SH-SY5Y (cell line): ENCODE results near the gene RENBP.

Experiments used
- GATA2 ChIP-seq: IDR thresholded peaks from 2 replicates; pipeline ENCODE4 v1.6.1; 2011; ENCODE audit warnings: mild to moderate bottlenecking, low read depth, low read length
- GATA3 ChIP-seq: IDR thresholded peaks from 2 replicates; pipeline ENCODE4 v1.6.1; 2011; ENCODE audit warnings: low read depth, mild to moderate bottlenecking, low read length, moderate library complexity

GRCh38 chrX:153972368-153973126, 28.1 kb upstream of the RENBP start, which contains the start of gene TMEM187:
- no peak for TF ChIP-seq GATA2
- no peak for TF ChIP-seq GATA3
